ENCODE data around the gene TAB3. TPM values are rescaled to one million over a fixed set of nuclear protein-coding genes. Genes with fewer than 3 reads are reported as not detected.

The TAB3 gene
- total RNA-seq, 4 donors from 2014 or later, result 17.0 to 22.4 (median 19.6) TPM

DNA sequence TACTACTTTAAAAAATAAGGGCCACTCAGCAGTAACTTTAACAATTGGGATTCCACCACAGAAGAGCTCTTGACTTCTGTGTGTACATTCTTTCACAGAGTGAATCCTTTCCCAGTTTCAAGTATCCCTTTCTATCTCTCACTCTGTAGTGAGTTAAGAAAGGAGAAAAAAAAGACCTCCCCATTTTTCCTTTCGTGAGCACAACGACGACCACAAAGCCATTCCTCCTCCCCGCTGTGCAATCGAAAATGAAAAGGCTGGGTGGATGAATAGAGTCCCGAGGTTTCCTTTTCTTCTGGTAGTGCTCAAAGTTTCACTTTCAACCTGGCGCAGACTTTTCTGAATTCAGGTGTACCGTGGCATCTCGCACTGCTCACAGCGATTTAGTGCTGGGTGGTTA lies 58.0 kb downstream of the TAB3 start:
- 79% methylated on average over 10 of the region's 10 CpGs for WGBS
- no peak for DNase-seq (ENCODE audit: extremely low spot score)
- Histone ChIP-seq H3K27ac (replicated peaks in 1 of 4) (no peak overlapping the region), H3K4me1 (no peaks in the 10 kb centered on the region), H3K36me3 (peaks cover 0 to 28% (median 10%) of the 10 kb centered on the region in 4 donors), H3K4me3 (no peak overlapping the region), H3K27me3 (no peaks in the 10 kb centered on the region), H3K9me3 (no peaks in the 10 kb centered on the region)
- TF ChIP-seq POLR2A (IDR thresholded peaks at IDR 0.05; ENCODE audit: low read depth), result no peak
- TF ChIP-seq EP300 (IDR thresholded peaks at IDR 0.05), result no peak
- intact Hi-C loops (cut with DNase I), result no loop called here

DNA sequence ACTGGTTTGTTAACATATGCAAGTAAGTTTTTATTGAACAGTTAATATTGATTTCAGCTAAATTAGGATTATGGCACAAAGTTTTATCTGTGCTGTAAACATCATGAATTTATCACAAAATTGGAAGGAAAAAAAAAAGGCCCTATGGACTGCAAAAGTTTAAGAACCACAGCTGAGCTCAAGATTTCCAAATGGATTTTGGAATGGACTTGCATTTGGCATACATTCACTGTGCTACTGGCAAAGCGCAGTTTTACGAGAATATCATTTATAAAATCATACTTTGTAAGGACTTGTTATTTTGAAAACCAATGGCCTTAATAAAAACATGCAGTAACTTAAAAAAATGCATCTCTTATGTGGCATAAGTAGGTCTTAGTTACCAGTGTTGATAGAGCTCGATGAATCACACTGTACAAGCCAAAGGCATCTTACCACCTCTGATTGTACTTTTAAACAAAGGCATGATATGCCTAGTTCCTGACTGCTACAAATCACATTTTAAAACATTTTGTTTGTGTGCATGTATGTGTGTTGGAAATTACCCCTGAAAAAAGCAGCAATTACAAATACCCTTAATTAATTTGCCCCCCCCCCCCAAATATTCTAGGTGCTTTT lies 58.6 kb downstream of the TAB3 start:
- intact Hi-C loops (cut with DNase I), result no loop called here
- 86% methylated on average over 3 of the region's 3 CpGs for WGBS

DNA sequence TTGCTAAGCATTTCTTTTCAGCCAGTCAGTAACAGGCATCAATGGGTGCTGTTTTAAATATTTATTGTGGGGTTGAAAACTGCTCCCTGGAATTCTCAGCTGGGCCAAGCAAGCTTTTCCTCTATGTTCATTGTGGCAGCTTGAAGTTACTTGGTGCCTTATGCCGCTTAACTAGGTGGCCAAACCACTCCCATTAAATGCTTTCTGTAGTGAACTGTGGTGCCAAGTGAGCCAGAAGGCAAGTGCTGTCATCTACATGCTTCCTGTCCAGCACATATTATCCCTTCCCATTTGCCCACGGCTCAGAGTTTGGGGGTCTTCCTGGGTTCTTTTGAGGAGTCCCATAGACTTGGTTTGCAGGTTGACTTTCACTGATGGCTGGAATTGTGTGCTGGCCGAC lies 64.8 kb downstream of the TAB3 start:
- Histone ChIP-seq H3K4me3 (no peak overlapping the region), H3K27ac (replicated peaks in 1 of 4) (no peak overlapping the region), H3K27me3 (no peaks in the 10 kb centered on the region), H3K4me1 (no peaks in the 10 kb centered on the region), H3K36me3 (no peaks in the 10 kb centered on the region), H3K9me3 (no peaks in the 10 kb centered on the region)
- DNase-seq (ENCODE audit: extremely low spot score), result no peak
- intact Hi-C loops (cut with DNase I), result no loop called here
- WGBS, result 73% methylated on average over 3 of the region's 3 CpGs
- TF ChIP-seq, protein P1, sequence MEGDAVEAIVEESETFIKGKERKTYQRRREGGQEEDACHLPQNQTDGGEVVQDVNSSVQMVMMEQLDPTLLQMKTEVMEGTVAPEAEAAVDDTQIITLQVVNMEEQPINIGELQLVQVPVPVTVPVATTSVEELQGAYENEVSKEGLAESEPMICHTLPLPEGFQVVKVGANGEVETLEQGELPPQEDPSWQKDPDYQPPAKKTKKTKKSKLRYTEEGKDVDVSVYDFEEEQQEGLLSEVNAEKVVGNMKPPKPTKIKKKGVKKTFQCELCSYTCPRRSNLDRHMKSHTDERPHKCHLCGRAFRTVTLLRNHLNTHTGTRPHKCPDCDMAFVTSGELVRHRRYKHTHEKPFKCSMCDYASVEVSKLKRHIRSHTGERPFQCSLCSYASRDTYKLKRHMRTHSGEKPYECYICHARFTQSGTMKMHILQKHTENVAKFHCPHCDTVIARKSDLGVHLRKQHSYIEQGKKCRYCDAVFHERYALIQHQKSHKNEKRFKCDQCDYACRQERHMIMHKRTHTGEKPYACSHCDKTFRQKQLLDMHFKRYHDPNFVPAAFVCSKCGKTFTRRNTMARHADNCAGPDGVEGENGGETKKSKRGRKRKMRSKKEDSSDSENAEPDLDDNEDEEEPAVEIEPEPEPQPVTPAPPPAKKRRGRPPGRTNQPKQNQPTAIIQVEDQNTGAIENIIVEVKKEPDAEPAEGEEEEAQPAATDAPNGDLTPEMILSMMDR (IDR thresholded peaks at IDR 0.05), result no peak
- TF ChIP-seq EP300 (IDR thresholded peaks at IDR 0.05), result no peak

More for the DNA sequence above, 58.6 kb downstream of the TAB3 start:
- H3K4me1 ChIP-seq, result no peaks in the 10 kb centered on the region
- peaks cover 0 to 25% (median 10%) of the 10 kb centered on the region in 4 donors for H3K36me3 ChIP-seq
- H3K4me3 ChIP-seq, result no peak overlapping the region
- no peaks in the 10 kb centered on the region for H3K9me3 ChIP-seq
- TF ChIP-seq, protein P1 (IDR thresholded peaks at IDR 0.05), result no peak
- TF ChIP-seq POLR2AphosphoS5 (IDR thresholded peaks at IDR 0.05) (no peak), POLR2A (IDR thresholded peaks at IDR 0.05; ENCODE audit: low read depth) (no peak), EP300 (IDR thresholded peaks at IDR 0.05) (no peak)
- no peaks in the 10 kb centered on the region for H3K27me3 ChIP-seq
- no peak overlapping the region for H3K27ac ChIP-seq (replicated peaks in 1 of 4)
- DNase-seq (ENCODE audit: extremely low spot score), result no peak

DNA sequence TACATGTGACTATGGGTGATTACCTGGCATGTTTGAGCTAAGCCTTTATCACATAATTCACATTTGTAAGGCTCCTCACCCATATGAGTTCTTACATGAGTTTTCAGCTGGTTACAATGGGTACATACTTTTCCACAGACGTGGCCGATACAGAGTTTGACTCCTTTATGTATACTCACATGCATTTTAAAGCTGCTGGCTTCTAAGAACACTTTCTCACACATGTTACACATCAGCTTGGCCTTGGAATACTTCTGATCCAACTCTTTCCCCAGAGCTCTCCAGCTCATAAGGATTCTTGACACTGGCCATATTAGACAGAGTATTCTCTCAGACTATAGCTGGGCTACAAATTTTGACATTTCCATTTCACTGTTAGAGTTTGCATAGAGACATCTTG lies 66.3 kb downstream of the TAB3 start:
- Histone ChIP-seq H3K4me1 (no peaks in the 10 kb centered on the region), H3K27me3 (no peaks in the 10 kb centered on the region), H3K36me3 (no peaks in the 10 kb centered on the region), H3K27ac (replicated peaks in 1 of 4) (no peak overlapping the region), H3K4me3 (no peak overlapping the region), H3K9me3 (no peaks in the 10 kb centered on the region)
- DNase-seq (ENCODE audit: extremely low spot score), result no peak
- intact Hi-C loops (cut with DNase I), result no loop called here
- WGBS, result 85% methylated on average over 2 of the region's 2 CpGs
- TF ChIP-seq, protein P1 (IDR thresholded peaks at IDR 0.05), result no peak
- no peak for TF ChIP-seq POLR2A (IDR thresholded peaks at IDR 0.05; ENCODE audit: low read depth)
- no peak for TF ChIP-seq POLR2AphosphoS5 (IDR thresholded peaks at IDR 0.05)
- TF ChIP-seq EP300 (IDR thresholded peaks at IDR 0.05), result no peak

DNA sequence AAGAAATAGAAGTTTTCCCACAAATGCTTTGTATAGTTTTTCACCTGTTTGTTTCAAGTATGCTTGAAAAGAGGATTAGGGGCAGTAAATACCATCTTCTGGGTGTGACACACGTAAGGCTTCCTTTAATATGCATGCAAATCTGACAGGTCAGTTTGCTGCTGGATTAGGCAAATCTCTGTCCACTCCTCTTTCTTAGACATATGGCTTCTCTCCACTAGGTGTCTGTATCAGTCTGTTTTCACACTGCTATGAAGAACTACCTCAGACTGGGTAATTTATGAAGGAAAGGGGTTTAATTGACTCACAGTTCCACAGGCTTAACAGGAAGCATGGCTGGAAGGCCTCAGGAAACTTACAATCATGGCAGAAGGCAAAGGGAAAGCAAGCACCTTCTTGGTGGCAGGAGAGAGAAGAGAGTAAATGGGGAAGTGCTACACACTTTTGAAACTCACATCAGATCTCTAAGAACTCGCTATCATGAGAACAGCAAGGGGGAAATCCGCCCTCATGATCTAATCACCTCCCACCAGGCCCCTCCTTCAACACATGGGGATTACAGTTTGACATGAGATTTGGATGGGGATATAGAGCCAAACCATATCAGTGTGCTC lies 66.9 kb downstream of the TAB3 start:
- Histone ChIP-seq H3K27me3 (no peaks in the 10 kb centered on the region), H3K4me3 (no peak overlapping the region), H3K4me1 (no peaks in the 10 kb centered on the region), H3K36me3 (no peaks in the 10 kb centered on the region), H3K27ac (replicated peaks in 1 of 4) (no peak overlapping the region), H3K9me3 (no peaks in the 10 kb centered on the region)
- TF ChIP-seq, protein P1 (IDR thresholded peaks at IDR 0.05), result no peak
- TF ChIP-seq EP300 (IDR thresholded peaks at IDR 0.05) (no peak), POLR2A (IDR thresholded peaks at IDR 0.05; ENCODE audit: low read depth) (no peak), POLR2AphosphoS5 (IDR thresholded peaks at IDR 0.05) (no peak)
- DNase-seq (ENCODE audit: extremely low spot score), result no peak
- 50% methylated on average over 3 of the region's 3 CpGs for WGBS
- intact Hi-C loops (cut with DNase I), result no loop called here
